HG02588 (cell line): Measurements from ENCODE around the gene DMAP1.

Source experiments
- ATAC-seq: cut with Tn5 transposase; IDR thresholded peaks from one replicate; pipeline ENCODE4 v1.9.1; 2021; ENCODE audit warnings: mild to moderate bottlenecking, moderate library complexity; ENCODE audit not compliant: unreplicated experiment

Gene DMAP1

GRCh38 chr1:44251989-44252671, 38.9 kb downstream of the DMAP1 start:
- no peak for ATAC-seq

GRCh38 chr1:44254392-44254910, 41.2 kb downstream of the DMAP1 start:
- no peak for ATAC-seq

GRCh38 chr1:44256762-44257554, 43.7 kb downstream of the DMAP1 start:
- no peak for ATAC-seq

- no peak for ATAC-seq
Observed at GRCh38 chr1:44259090-44259489, 45.8 kb downstream of the DMAP1 start.

- no peak for ATAC-seq
Observed at GRCh38 chr1:44260792-44261170, 47.5 kb downstream of the DMAP1 start.

GRCh38 chr1:44261171-44261817, 48.0 kb downstream of the DMAP1 start:
- no peak for ATAC-seq

GRCh38 chr1:44261962-44262361, 48.7 kb downstream of the DMAP1 start:
- no peak for ATAC-seq

- ATAC-seq, result no peak
Observed at GRCh38 chr1:44262414-44262813, 49.1 kb downstream of the DMAP1 start.

GRCh38 chr1:44262816-44263567, 49.7 kb downstream of the DMAP1 start:
- ATAC-seq, result no peak

- no peak for ATAC-seq
Observed at GRCh38 chr1:44263568-44264450, 50.5 kb downstream of the DMAP1 start.

- no peak for ATAC-seq
Observed at GRCh38 chr1:44264451-44264771, 51.1 kb downstream of the DMAP1 start.

GRCh38 chr1:44265656-44266358, 52.5 kb downstream of the DMAP1 start:
- ATAC-seq, result no peak

- no peak for ATAC-seq
Observed at GRCh38 chr1:44266400-44267344, 53.4 kb downstream of the DMAP1 start.

GRCh38 chr1:44267438-44267837, 54.2 kb downstream of the DMAP1 start:
- ATAC-seq, result no peak

- no peak for ATAC-seq
Observed at GRCh38 chr1:44268054-44268453, 54.8 kb downstream of the DMAP1 start.
